Testis (tissue), 2 donors: ENCODE measurements around the gene DGKH.

Experiments
- CTCF ChIP-seq, 3 experiments: fragments of 450-650 bp in 2 of 3; fragments of 200-600 bp in 1 of 3; sonication (generic) in 1 of 3; IDR thresholded peaks; one replicate each; pipeline ENCODE4 v1.5.1; 2016 to 2019; ENCODE audit warnings: antibody characterized with exemption in 3 of 3, mild to moderate bottlenecking in 2 of 3, moderate library complexity in 1 of 3
- POLR2A ChIP-seq: fragments of 450-650 bp; IDR thresholded peaks from one replicate; pipeline ENCODE4 v1.6.1; 2017; ENCODE audit warnings: antibody characterized with exemption, mild to moderate bottlenecking, moderate library complexity

- TF ChIP-seq CTCF (IDR thresholded peaks at IDR 0.05) = no peak
- TF ChIP-seq POLR2A = no peak
These were observed 166.0 kb downstream of the DGKH start for GRCh38 chr13:42214446-42214845.
